HepG2 (cell line): ENCODE results near the gene TEKT3. TPM values are rescaled to one million over a fixed set of nuclear protein-coding genes. Genes with fewer than 3 reads are reported as not detected.

Experiments
- E2F1 ChIP-seq: sonication (generic); formaldehyde crosslinking; IDR thresholded peaks from 2 replicates; pipeline ENCODE4 v1.5.0; 2020; ENCODE audit warnings: missing genetic modification reagents
- HNRNPLL ChIP-seq: fragments of 200-400 bp; formaldehyde crosslinking; IDR thresholded peaks from 2 replicates; pipeline ENCODE4 v1.6.1; 2017; ENCODE audit warnings: mild to moderate bottlenecking, low read depth, low read length; ENCODE audit not compliant: poor library complexity, severe bottlenecking
- JUN ChIP-seq: sonication (generic); formaldehyde crosslinking; IDR thresholded peaks from 2 replicates; pipeline ENCODE4 v1.4.0; 2020; ENCODE audit warnings: mild to moderate bottlenecking, missing genetic modification reagents
- MTF2 ChIP-seq: sonication (generic); formaldehyde crosslinking; IDR thresholded peaks from 2 replicates; pipeline ENCODE4 v1.5.0; 2020; ENCODE audit warnings: missing genetic modification reagents, borderline replicate concordance
- NCOA2 ChIP-seq: sonication (generic); formaldehyde crosslinking; IDR thresholded peaks from 2 replicates; pipeline ENCODE4 v1.8.0; 2022; ENCODE audit warnings: inconsistent platforms
- polyA plus RNA-seq, 8 experiments: library from polyadenylated mRNA; depleted of rRNA in 3 of 8; stranded (reverse) in 7 of 8; unstranded in 1 of 8; fragments of >200 nt; fragmentation: Illumina TruSeq in 4 of 8; extraction: Trizol in 4 of 8; gene quantifications; 2 replicates each; pipeline versions ENCODE4 v1.2.1 to v1.2.3, GENCODE V29; 2011 to 2016; ENCODE audit warnings: low read depth in 4 of 8, missing spikeins in 1 of 8, mixed read lengths in 1 of 8; ENCODE audit not compliant: insufficient read depth in 1 of 8
- total RNA-seq, 5 experiments: library from RNA; depleted of rRNA; stranded (reverse); fragments of >200 nt; fragmentation: Illumina TruSeq; extraction: Trizol; gene quantifications; 2 replicates each; pipeline ENCODE4 v1.2.3, GENCODE V29; 2016; ENCODE audit warnings: low read depth in 1 of 5
- TF ChIP-seq, protein P1 (sequence below): IDR thresholded peaks from 2 replicates; pipeline ENCODE4 v1.6.1; 2012; ENCODE audit warnings: low read length, improper control_type of control experiment
- TF ChIP-seq, protein P2 (sequence below): sonication (generic); formaldehyde crosslinking; IDR thresholded peaks from 2 replicates; pipeline ENCODE4 v1.4.0; 2020; ENCODE audit warnings: mild to moderate bottlenecking, missing genetic modification reagents
- TF ChIP-seq, protein P3 (sequence below): sonication (generic); formaldehyde crosslinking; IDR thresholded peaks from 2 replicates; pipeline ENCODE4 v1.5.1; 2020; ENCODE audit warnings: mild to moderate bottlenecking, missing genetic modification reagents, borderline replicate concordance

Gene TEKT3
- total and polyA plus RNA-seq, 2 of the 13 experiments (the other 11 are each of a cell fraction or from before 2014, with no cell fraction given): 0.58 to 0.82 TPM

- TF ChIP-seq, protein P1, sequence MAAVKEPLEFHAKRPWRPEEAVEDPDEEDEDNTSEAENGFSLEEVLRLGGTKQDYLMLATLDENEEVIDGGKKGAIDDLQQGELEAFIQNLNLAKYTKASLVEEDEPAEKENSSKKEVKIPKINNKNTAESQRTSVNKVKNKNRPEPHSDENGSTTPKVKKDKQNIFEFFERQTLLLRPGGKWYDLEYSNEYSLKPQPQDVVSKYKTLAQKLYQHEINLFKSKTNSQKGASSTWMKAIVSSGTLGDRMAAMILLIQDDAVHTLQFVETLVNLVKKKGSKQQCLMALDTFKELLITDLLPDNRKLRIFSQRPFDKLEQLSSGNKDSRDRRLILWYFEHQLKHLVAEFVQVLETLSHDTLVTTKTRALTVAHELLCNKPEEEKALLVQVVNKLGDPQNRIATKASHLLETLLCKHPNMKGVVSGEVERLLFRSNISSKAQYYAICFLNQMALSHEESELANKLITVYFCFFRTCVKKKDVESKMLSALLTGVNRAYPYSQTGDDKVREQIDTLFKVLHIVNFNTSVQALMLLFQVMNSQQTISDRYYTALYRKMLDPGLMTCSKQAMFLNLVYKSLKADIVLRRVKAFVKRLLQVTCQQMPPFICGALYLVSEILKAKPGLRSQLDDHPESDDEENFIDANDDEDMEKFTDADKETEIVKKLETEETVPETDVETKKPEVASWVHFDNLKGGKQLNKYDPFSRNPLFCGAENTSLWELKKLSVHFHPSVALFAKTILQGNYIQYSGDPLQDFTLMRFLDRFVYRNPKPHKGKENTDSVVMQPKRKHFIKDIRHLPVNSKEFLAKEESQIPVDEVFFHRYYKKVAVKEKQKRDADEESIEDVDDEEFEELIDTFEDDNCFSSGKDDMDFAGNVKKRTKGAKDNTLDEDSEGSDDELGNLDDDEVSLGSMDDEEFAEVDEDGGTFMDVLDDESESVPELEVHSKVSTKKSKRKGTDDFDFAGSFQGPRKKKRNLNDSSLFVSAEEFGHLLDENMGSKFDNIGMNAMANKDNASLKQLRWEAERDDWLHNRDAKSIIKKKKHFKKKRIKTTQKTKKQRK: no peak
- TF ChIP-seq HNRNPLL: peak; percentile 89
- no peak for TF ChIP-seq E2F1 (CRISPR knock-in tag)
- TF ChIP-seq MTF2: 0 out of 2 replicates have a peak, but pooled peaks have one; percentile 17
- no peak for TF ChIP-seq NCOA2 (CRISPR knock-in tag)
- TF ChIP-seq JUN (CRISPR knock-in tag): no peak
- TF ChIP-seq, protein P2, sequence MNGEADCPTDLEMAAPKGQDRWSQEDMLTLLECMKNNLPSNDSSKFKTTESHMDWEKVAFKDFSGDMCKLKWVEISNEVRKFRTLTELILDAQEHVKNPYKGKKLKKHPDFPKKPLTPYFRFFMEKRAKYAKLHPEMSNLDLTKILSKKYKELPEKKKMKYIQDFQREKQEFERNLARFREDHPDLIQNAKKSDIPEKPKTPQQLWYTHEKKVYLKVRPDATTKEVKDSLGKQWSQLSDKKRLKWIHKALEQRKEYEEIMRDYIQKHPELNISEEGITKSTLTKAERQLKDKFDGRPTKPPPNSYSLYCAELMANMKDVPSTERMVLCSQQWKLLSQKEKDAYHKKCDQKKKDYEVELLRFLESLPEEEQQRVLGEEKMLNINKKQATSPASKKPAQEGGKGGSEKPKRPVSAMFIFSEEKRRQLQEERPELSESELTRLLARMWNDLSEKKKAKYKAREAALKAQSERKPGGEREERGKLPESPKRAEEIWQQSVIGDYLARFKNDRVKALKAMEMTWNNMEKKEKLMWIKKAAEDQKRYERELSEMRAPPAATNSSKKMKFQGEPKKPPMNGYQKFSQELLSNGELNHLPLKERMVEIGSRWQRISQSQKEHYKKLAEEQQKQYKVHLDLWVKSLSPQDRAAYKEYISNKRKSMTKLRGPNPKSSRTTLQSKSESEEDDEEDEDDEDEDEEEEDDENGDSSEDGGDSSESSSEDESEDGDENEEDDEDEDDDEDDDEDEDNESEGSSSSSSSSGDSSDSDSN (CRISPR knock-in tag): peak; percentile 29; the same call in 1 of the 2 replicates
- TF ChIP-seq, protein P3, sequence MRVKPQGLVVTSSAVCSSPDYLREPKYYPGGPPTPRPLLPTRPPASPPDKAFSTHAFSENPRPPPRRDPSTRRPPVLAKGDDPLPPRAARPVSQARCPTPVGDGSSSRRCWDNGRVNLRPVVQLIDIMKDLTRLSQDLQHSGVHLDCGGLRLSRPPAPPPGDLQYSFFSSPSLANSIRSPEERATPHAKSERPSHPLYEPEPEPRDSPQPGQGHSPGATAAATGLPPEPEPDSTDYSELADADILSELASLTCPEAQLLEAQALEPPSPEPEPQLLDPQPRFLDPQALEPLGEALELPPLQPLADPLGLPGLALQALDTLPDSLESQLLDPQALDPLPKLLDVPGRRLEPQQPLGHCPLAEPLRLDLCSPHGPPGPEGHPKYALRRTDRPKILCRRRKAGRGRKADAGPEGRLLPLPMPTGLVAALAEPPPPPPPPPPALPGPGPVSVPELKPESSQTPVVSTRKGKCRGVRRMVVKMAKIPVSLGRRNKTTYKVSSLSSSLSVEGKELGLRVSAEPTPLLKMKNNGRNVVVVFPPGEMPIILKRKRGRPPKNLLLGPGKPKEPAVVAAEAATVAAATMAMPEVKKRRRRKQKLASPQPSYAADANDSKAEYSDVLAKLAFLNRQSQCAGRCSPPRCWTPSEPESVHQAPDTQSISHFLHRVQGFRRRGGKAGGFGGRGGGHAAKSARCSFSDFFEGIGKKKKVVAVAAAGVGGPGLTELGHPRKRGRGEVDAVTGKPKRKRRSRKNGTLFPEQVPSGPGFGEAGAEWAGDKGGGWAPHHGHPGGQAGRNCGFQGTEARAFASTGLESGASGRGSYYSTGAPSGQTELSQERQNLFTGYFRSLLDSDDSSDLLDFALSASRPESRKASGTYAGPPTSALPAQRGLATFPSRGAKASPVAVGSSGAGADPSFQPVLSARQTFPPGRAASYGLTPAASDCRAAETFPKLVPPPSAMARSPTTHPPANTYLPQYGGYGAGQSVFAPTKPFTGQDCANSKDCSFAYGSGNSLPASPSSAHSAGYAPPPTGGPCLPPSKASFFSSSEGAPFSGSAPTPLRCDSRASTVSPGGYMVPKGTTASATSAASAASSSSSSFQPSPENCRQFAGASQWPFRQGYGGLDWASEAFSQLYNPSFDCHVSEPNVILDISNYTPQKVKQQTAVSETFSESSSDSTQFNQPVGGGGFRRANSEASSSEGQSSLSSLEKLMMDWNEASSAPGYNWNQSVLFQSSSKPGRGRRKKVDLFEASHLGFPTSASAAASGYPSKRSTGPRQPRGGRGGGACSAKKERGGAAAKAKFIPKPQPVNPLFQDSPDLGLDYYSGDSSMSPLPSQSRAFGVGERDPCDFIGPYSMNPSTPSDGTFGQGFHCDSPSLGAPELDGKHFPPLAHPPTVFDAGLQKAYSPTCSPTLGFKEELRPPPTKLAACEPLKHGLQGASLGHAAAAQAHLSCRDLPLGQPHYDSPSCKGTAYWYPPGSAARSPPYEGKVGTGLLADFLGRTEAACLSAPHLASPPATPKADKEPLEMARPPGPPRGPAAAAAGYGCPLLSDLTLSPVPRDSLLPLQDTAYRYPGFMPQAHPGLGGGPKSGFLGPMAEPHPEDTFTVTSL (CRISPR knock-in tag): no peak
Observed at GRCh38 chr17:15261258-15261801, 80.1 kb downstream of the TEKT3 start (continued).
